K562 (cell line): ENCODE measurements around the gene RHD. TPM values are rescaled to one million over a fixed set of nuclear protein-coding genes. Genes with fewer than 3 reads are reported as not detected.
"Not testable (repeated sequence)": the region's sequence is repeated elsewhere in the genome, so short reads cannot be mapped to it uniquely, and the experiment has no call there.

Source experiments
- ATAC-seq: fragments of 200-7000 bp; cut with Tn5 transposase; 3 replicates; pipeline ENCODE4 v1.9.1; 2020; ENCODE audit warnings: moderate library complexity
- BruUV-seq: library from RNA; stranded (reverse); fragments of 400-500 nt; replicated peaks from 2 replicates; lab custom pipeline; 2021; lab: Mats Ljungman, UMichigan
- CTCF ChIA-PET: fragments of 300-600 bp; formaldehyde crosslinking; extraction: SDS; loops from one replicate; lab custom pipeline; 2021; ENCODE audit warnings: low intra/inter-chr PET ratio; lab: Yijun Ruan, JAX
- POLR2A ChIA-PET: fragments of 300-600, 350-650 bp; sonication (Branson Sonifier 250); formaldehyde crosslinking; extraction: SDS; loops from one replicate; lab custom pipeline; 2021; ENCODE audit warnings: antibody characterized with exemption, inconsistent platforms; lab: Yijun Ruan, JAX
- DNase-seq, 4 experiments: peaks; one replicate each; pipeline versions ENCODE4 v3.0.0 to v3.0.0-alpha.2; 2011 to 2018; ENCODE audit warnings: low spot score in 3 of 4, mixed read lengths in 3 of 4; ENCODE audit errors: extremely low read depth in 1 of 4
- FAIRE-seq: peaks from 2 replicates; lab custom pipeline; 2011; peaks lifted over from hg19 to GRCh38; lab: Jason Lieb, UNC
- H2AFZ ChIP-seq: 2 replicates; pipeline ENCODE4 v1.6.0; 2011; ENCODE audit warnings: low read depth, low read length, control low read depth, inconsistent platforms
- H3K27ac ChIP-seq: fragments of 200-600 bp; 3 replicates; pipeline ENCODE4 v1.8.0; 2011; ENCODE audit warnings: low read depth, mild to moderate bottlenecking, control low read depth, inconsistent platforms, low read length, moderate library complexity, mixed read lengths; ENCODE audit errors: extremely low read depth
- H3K27me3 ChIP-seq, 2 experiments: fragments of 300-600 bp in 1 of 2; 2 replicates in 1 of 2; 3 replicates in 1 of 2; pipeline versions ENCODE4 v1.6.0 to v1.8.0; 2011; ENCODE audit warnings: inconsistent platforms in 2 of 2, low read length in 2 of 2, mild to moderate bottlenecking in 1 of 2, mixed read lengths in 1 of 2, moderate library complexity in 1 of 2; ENCODE audit not compliant: control insufficient read depth in 2 of 2, insufficient read depth in 2 of 2
- H3K36me3 ChIP-seq: fragments of 300-600 bp; 3 replicates; pipeline ENCODE4 v1.8.0; 2011; ENCODE audit warnings: mild to moderate bottlenecking, low read length, inconsistent platforms; ENCODE audit not compliant: control insufficient read depth, insufficient read depth
- H3K4me1 ChIP-seq, 2 experiments: fragments of 200-600 bp in 1 of 2; replicated peaks in 1 of 2; 2 replicates in 1 of 2; 3 replicates in 1 of 2; pipeline versions ENCODE4 v1.5.1 to v1.8.0; 2011; ENCODE audit warnings: inconsistent platforms in 2 of 2, low read length in 2 of 2, mild to moderate bottlenecking in 1 of 2, mixed read lengths in 1 of 2, moderate library complexity in 1 of 2; ENCODE audit not compliant: control insufficient read depth in 2 of 2, insufficient read depth in 2 of 2
- H3K4me2 ChIP-seq: 2 replicates; pipeline ENCODE4 v1.6.1; 2011; ENCODE audit warnings: low read length, control low read depth, inconsistent platforms, mixed read lengths; ENCODE audit not compliant: insufficient read depth
- H3K4me3 ChIP-seq: fragments of 200-600 bp; sonication (generic), shearing (Covaris generic); 2 replicates; pipeline ENCODE4 v1.5.1; 2016; ENCODE audit warnings: control low read depth, inconsistent platforms
- H3K79me2 ChIP-seq: fragments of 200-600 bp; 3 replicates; pipeline ENCODE4 v1.8.0; 2011; ENCODE audit warnings: low read length, inconsistent platforms; ENCODE audit not compliant: control insufficient read depth, insufficient read depth
- H3K9ac ChIP-seq, 2 experiments: 2 replicates each; pipeline versions ENCODE4 v1.6.0 to v1.6.1; 2011; ENCODE audit warnings: low read depth in 2 of 2, low read length in 2 of 2, control low read depth in 1 of 2, inconsistent platforms in 1 of 2, mild to moderate bottlenecking in 1 of 2, mixed read lengths in 1 of 2; ENCODE audit not compliant: insufficient read depth in 1 of 2
- H3K9me1 ChIP-seq: one replicate; pipeline ENCODE4 v1.6.0; 2011; ENCODE audit warnings: inconsistent platforms, mild to moderate bottlenecking, low read length, moderate library complexity; ENCODE audit not compliant: control insufficient read depth, insufficient read depth
- H3K9me3 ChIP-seq: replicated peaks from 2 replicates; pipeline ENCODE4 v1.5.1; 2011; ENCODE audit warnings: low read depth, low read length, inconsistent platforms; ENCODE audit not compliant: control insufficient read depth, insufficient read depth
- H4K20me1 ChIP-seq: replicated peaks from 2 replicates; pipeline ENCODE4 v1.6.1; 2011; ENCODE audit warnings: low read length, inconsistent platforms, mixed read lengths; ENCODE audit not compliant: control insufficient read depth, insufficient read depth
- MEIS2 ChIP-seq: fragments of 450-650 bp; IDR thresholded peaks from 2 replicates; pipeline ENCODE4 v1.6.1; 2014; ENCODE audit warnings: mild to moderate bottlenecking; ENCODE audit not compliant: partially characterized antibody
- NRF1 ChIP-seq, 2 experiments: fragments of 450-650 bp; IDR thresholded peaks in 1 of 2; conservative IDR thresholded peaks in 1 of 2; 2 replicates each; pipeline ENCODE4 v1.6.1; 2014; ENCODE audit warnings: mild to moderate bottlenecking in 2 of 2
- PHF8 ChIP-seq: fragments of 200-600 bp; sonication (generic); IDR thresholded peaks from 2 replicates; pipeline ENCODE4 v1.6.1; 2012; ENCODE audit warnings: mixed run types, mild to moderate bottlenecking, inconsistent platforms, low read length, moderate library complexity, borderline replicate concordance
- POLR2G ChIP-seq: fragments of 200-400 bp; formaldehyde crosslinking; IDR thresholded peaks from 2 replicates; pipeline ENCODE4 v1.6.1; 2017; ENCODE audit warnings: low read depth, mild to moderate bottlenecking, antibody characterized with exemption, low read length, moderate library complexity
- RBFOX2 ChIP-seq: fragments of 200-400 bp; formaldehyde crosslinking; IDR thresholded peaks from 2 replicates; pipeline ENCODE4 v1.6.1; 2017; ENCODE audit warnings: low read depth, mild to moderate bottlenecking, low read length, moderate library complexity
- WGBS: fragments of 100-300 bp; shearing (Covaris generic); methylation state at CpG from one replicate; pipeline ENCODE4 v1.1.6; 2016; ENCODE audit warnings: low coverage, mixed read lengths; ENCODE audit not compliant: insufficient coverage; ENCODE audit errors: missing lambda C conversion rate; 5-methylcytosine and 5-hydroxymethylcytosine counted together
- in situ Hi-C: fragments of 300-500 bp; cut with MboI; formaldehyde crosslinking; loops from 4 replicates; pipeline ENCODE4 v1.15.0; 2018; ENCODE audit warnings: inconsistent platforms, mixed read lengths
- intact Hi-C: fragments of 100-400 bp; cut with micrococcal nuclease; formaldehyde crosslinking; loops from 2 replicates; pipeline ENCODE4 v1.14.2; 2022
- polyA plus RNA-seq, 8 experiments: library from polyadenylated mRNA; depleted of rRNA in 4 of 8; stranded (reverse) in 5 of 8; unstranded in 3 of 8; fragments of >200 nt; fragmentation: Nextera tagmentation in 2 of 8; fragmentation: Illumina TruSeq in 1 of 8; extraction: Ambion mirVana in 2 of 8; extraction: Trizol in 1 of 8; gene quantifications; 2 replicates each; pipeline versions ENCODE4 v1.2.1 to v1.2.3, GENCODE V29; 2011 to 2014; ENCODE audit warnings: inconsistent platforms in 1 of 8, missing spikeins in 1 of 8
- total RNA-seq, 7 experiments: library from RNA; depleted of rRNA in 6 of 7; stranded (reverse); fragments of >200 nt in 6 of 7; fragmentation: Illumina TruSeq in 2 of 7; extraction: Trizol in 2 of 7; gene quantifications; 2 replicates each; pipeline versions ENCODE4 v1.2.1 to v1.2.3, GENCODE V29; 2011 to 2021; ENCODE audit warnings: low replicate concordance in 1 of 7
- TF ChIP-seq, protein P1 (sequence below), 3 experiments: IDR thresholded peaks in 2 of 3; conservative IDR thresholded peaks in 1 of 3; 2 replicates each; pipeline ENCODE4 v1.5.1; 2011 to 2012; ENCODE audit warnings: low read length in 3 of 3, mild to moderate bottlenecking in 3 of 3, control low read depth in 2 of 3, improper control_type of control experiment in 1 of 3, inconsistent platforms in 1 of 3, low read depth in 1 of 3, mixed read lengths in 1 of 3, moderate library complexity in 1 of 3; ENCODE audit not compliant: insufficient read depth in 2 of 3
- TF ChIP-seq, protein P2 (sequence below): fragments of 450-650 bp; IDR thresholded peaks from 2 replicates; pipeline ENCODE4 v1.6.1; 2016; ENCODE audit warnings: antibody characterized with exemption
- TF ChIP-seq, protein P3 (sequence below): sonication (generic); formaldehyde crosslinking; IDR thresholded peaks from 2 replicates; pipeline ENCODE4 v1.8.0; 2022; ENCODE audit warnings: missing genetic modification reagents, mild to moderate bottlenecking, moderate library complexity, borderline replicate concordance

RHD gene
- total and polyA plus RNA-seq, 9 of the 15 experiments (the other 6 are each of a cell fraction or from before 2014, with no cell fraction given): 8.8 to 32.4 (median 15.0) TPM

DNA sequence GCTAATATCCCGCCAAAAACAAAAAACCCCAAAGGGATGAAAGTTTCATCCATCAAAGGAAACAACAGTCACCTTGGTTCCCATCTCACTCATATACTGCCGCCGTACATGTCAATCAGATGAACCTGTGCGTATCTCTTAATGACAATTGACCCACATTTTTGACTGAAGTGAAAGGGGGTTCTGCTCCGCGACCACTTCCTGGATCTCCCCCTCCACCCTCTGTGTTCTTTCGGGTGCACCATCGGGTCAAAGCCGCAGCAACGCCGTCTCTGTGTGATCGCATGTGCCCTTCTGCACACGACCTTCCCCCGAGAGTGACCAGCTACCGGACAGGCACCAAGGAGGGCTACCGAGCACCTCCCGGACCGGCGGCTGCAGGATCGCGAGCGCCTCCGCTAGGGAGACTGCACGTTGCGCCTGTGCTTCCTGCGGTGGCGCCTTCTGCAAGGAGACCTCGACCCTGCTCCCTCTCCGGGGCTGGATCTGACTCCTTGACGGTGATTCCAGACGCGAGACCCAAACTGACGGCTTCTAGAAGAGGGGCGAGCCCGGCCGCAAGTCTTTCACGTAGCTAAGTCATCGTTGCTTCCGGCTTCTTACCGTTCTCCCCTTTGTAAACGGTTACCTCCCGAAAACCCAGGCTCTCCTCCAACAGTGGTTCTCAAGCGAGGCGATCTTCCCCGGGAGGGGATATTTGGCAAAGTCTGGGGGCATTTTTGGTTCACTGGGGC, 5.6 kb upstream of the RHD start (continued):
- TF ChIP-seq, protein P1, sequence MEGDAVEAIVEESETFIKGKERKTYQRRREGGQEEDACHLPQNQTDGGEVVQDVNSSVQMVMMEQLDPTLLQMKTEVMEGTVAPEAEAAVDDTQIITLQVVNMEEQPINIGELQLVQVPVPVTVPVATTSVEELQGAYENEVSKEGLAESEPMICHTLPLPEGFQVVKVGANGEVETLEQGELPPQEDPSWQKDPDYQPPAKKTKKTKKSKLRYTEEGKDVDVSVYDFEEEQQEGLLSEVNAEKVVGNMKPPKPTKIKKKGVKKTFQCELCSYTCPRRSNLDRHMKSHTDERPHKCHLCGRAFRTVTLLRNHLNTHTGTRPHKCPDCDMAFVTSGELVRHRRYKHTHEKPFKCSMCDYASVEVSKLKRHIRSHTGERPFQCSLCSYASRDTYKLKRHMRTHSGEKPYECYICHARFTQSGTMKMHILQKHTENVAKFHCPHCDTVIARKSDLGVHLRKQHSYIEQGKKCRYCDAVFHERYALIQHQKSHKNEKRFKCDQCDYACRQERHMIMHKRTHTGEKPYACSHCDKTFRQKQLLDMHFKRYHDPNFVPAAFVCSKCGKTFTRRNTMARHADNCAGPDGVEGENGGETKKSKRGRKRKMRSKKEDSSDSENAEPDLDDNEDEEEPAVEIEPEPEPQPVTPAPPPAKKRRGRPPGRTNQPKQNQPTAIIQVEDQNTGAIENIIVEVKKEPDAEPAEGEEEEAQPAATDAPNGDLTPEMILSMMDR (IDR thresholded peaks at IDR 0.05 in 2 of 3, conservative IDR thresholded peaks at IDR 0.05 in 1 of 3; ENCODE audit: insufficient read depth in 2 of 3, low read depth in 1 of 3, low read length in 3 of 3): peak in 1 of 3 experiments; percentile 25; a peak in 1 of 6 replicates

DNA sequence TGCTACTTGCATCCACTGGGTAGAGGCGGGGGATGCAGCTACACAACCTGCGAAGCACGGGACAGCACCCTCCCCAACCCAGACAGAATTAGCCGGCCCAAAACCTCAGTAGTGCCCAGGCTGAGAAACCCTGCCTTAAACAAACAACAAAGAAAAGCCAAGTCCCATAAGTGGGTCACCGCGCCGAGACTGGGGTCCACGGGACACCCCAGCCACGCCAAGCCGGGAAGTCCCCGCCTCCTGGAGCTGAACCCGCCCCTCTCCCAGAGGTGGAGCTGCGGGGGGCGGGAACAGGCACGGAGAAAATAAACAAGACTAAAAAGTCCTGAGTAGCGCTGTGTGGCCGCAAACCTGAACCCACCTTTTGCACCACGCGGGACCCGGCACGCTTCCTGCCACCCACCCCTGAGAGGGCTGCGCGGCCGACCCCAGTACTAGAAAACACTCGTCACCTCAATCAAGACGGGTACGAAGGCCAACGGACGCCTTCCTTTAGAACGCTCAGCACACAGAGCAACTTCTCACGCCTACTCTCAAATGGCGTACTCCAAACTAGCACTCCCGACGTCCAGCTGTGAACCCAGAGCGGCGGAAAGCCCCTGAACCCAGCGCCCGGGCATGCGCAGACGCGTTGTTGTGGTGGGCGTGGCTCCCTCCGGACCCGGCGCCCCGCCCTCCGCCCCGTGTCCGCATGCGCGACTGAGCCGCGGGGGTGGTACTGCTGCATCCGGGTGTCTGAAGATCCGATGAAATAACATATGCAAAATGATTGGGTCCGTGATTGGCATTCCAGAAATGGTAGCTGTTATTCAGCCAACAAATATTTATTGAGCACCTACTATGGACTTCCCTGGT, 4.8 kb upstream of the RHD start:
- in situ Hi-C loops, H3K9me3 ChIP-seq, H3K36me3 ChIP-seq, CTCF ChIA-PET, intact Hi-C loops, H4K20me1 ChIP-seq, H3K9me1 ChIP-seq, H3K79me2 ChIP-seq, H3K27me3 ChIP-seq, H3K4me1 ChIP-seq: not testable (repeated sequence)
- Histone ChIP-seq H3K9ac (peak overlapping the region; percentile 53 to 87; a peak in 3 of 4 replicates), H3K27ac (peak overlapping the region; percentile 80), H2AFZ (peak overlapping the region; percentile 80), H3K4me2 (peak overlapping the region; percentile 68), H3K4me3 (peak overlapping the region; percentile 41)
- POLR2A ChIA-PET: interaction anchor here (0.6 kb wide), 1 partner anchor 163 kb away, joined by 3 read pairs; the partner anchor contains the start of gene MACO1
- FAIRE-seq (peak; percentile 64), ATAC-seq (peak; percentile 83), DNase-seq (peak; percentile 9 to 76 (median 22))
- TSS peak; percentile 61 for BruUV-seq
- under 1% methylated on average over 18 of the region's 56 CpGs for WGBS
- TF ChIP-seq, protein P2, sequence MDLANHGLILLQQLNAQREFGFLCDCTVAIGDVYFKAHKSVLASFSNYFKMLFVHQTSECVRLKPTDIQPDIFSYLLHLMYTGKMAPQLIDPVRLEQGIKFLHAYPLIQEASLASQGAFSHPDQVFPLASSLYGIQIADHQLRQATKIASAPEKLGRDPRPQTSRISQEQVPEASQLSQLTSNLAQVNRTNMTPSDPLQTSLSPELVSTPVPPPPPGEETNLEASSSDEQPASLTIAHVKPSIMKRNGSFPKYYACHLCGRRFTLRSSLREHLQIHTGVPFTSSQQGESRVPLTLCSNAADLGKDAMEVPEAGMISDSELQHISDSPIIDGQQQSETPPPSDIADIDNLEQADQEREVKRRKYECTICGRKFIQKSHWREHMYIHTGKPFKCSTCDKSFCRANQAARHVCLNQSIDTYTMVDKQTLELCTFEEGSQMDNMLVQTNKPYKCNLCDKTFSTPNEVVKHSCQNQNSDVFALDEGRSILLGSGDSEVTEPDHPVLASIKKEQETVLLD: peak; percentile 74; the same call in 1 of the 2 replicates
- TF ChIP-seq, protein P3, sequence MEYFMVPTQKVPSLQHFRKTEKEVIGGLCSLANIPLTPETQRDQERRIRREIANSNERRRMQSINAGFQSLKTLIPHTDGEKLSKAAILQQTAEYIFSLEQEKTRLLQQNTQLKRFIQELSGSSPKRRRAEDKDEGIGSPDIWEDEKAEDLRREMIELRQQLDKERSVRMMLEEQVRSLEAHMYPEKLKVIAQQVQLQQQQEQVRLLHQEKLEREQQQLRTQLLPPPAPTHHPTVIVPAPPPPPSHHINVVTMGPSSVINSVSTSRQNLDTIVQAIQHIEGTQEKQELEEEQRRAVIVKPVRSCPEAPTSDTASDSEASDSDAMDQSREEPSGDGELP (CRISPR knock-in tag): peak; percentile 27; the same call in 1 of the 2 replicates
- TF ChIP-seq PHF8 (peak; percentile 20; the same call in 1 of the 2 replicates), POLR2G (peak; percentile 48), MEIS2 (peak; percentile 78), RBFOX2 (peak; percentile 62), NRF1 (conservative IDR thresholded peaks at IDR 0.05 in 1 of 2, IDR thresholded peaks at IDR 0.05 in 1 of 2) (peak; percentile 97)
